Liver (tissue), 3 donors: Measurements from ENCODE around the gene POMT1.
"Not testable (repeated sequence)": the region's sequence is repeated elsewhere in the genome, so short reads cannot be mapped to it uniquely, and the experiment has no call there.

Experiments
- ATF3 ChIP-seq: IDR thresholded peaks from 2 replicates; pipeline ENCODE4 v1.6.1; 2016; ENCODE audit warnings: antibody characterized with exemption
- CTCF ChIP-seq: fragments of 150-350 bp; IDR thresholded peaks from 2 replicates; pipeline ENCODE4 v1.5.1; 2017; ENCODE audit warnings: improper control_type of control experiment, low read depth, low read length; ENCODE audit not compliant: missing input control
- GABPA ChIP-seq, 2 donors: IDR thresholded peaks in 1 of 2; conservative IDR thresholded peaks in 1 of 2; 2 replicates each; pipeline ENCODE4 v1.6.1; 2016; ENCODE audit warnings: antibody characterized with exemption in 2 of 2, mild to moderate bottlenecking in 1 of 2, moderate library complexity in 1 of 2
- HNF4A ChIP-seq, 2 donors: conservative IDR thresholded peaks; 2 replicates each; pipeline ENCODE4 v1.6.1; 2016; ENCODE audit warnings: antibody characterized with exemption in 2 of 2, mild to moderate bottlenecking in 2 of 2
- HNF4G ChIP-seq: IDR thresholded peaks from 2 replicates; pipeline ENCODE4 v1.6.1; 2016; ENCODE audit warnings: antibody characterized with exemption
- JUND ChIP-seq, 2 donors: IDR thresholded peaks; 2 replicates each; pipeline ENCODE4 v1.6.1; 2016; ENCODE audit warnings: antibody characterized with exemption in 2 of 2
- MAX ChIP-seq: IDR thresholded peaks from 2 replicates; pipeline ENCODE4 v1.6.1; 2016; ENCODE audit warnings: antibody characterized with exemption
- RAD21 ChIP-seq, 2 donors: IDR thresholded peaks; 2 replicates each; pipeline ENCODE4 v1.6.1; 2016; ENCODE audit warnings: antibody characterized with exemption in 2 of 2, mild to moderate bottlenecking in 2 of 2
- REST ChIP-seq: IDR thresholded peaks from 2 replicates; pipeline ENCODE4 v1.6.1; 2016; ENCODE audit warnings: antibody characterized with exemption, mild to moderate bottlenecking
- SP1 ChIP-seq: IDR thresholded peaks from 2 replicates; pipeline ENCODE4 v1.6.1; 2018; ENCODE audit warnings: antibody characterized with exemption, mild to moderate bottlenecking
- TAF1 ChIP-seq: conservative IDR thresholded peaks from 2 replicates; pipeline ENCODE4 v1.6.1; 2016; ENCODE audit warnings: antibody characterized with exemption, mild to moderate bottlenecking
- ZBTB33 ChIP-seq: IDR thresholded peaks from 2 replicates; pipeline ENCODE4 v1.6.1; 2016; ENCODE audit warnings: antibody characterized with exemption
- donor health status: healthy.
- donor health status: healthy.

GRCh38 chr9:131455655-131456054 lies 47.1 kb upstream of the POMT1 start:
- not testable (repeated sequence) for TF ChIP-seq CTCF; ATF3; SP1; JUND (IDR thresholded peaks at IDR 0.05); MAX; GABPA (IDR thresholded peaks at IDR 0.05 in 1 of 2, conservative IDR thresholded peaks at IDR 0.05 in 1 of 2); TAF1; RAD21 (IDR thresholded peaks at IDR 0.05); ZBTB33; REST; HNF4G; HNF4A (conservative IDR thresholded peaks at IDR 0.05)
